CD14-positive monocyte (primary cell): ENCODE measurements around the gene CCDC178. TPM values are rescaled to one million over a fixed set of nuclear protein-coding genes. Genes with fewer than 3 reads are reported as not detected.

Experiments
- DNase-seq, 3 donors: peaks; one replicate each; pipeline ENCODE4 v3.0.0-alpha.2; 2011 to 2022
- H2AFZ ChIP-seq: 2 replicates; pipeline ENCODE4 v1.6.0; 2012; ENCODE audit warnings: mild to moderate bottlenecking, low read depth, low read length, inconsistent platforms; ENCODE audit not compliant: insufficient read depth, poor library complexity, severe bottlenecking
- H3K27ac ChIP-seq, 2 donors: 1 replicate in 1 of 2; 2 replicates in 1 of 2; pipeline ENCODE4 v1.5.1; 2012 to 2013; ENCODE audit warnings: low read length in 2 of 2, control low read depth in 1 of 2, inconsistent platforms in 1 of 2, low read depth in 1 of 2, mild to moderate bottlenecking in 1 of 2
- H3K27me3 ChIP-seq, 2 donors: one replicate each; pipeline versions ENCODE4 v1.6.0 to v1.6.1; 2011 to 2013; ENCODE audit warnings: low read length in 2 of 2; ENCODE audit not compliant: control insufficient read depth in 2 of 2, insufficient read depth in 2 of 2
- H3K36me3 ChIP-seq, 2 donors: replicated peaks in 1 of 2; 1 replicate in 1 of 2; 2 replicates in 1 of 2; pipeline versions ENCODE4 v1.5.1 to v1.6.1; 2012 to 2013; ENCODE audit warnings: low read length in 2 of 2, control low read depth in 1 of 2, inconsistent platforms in 1 of 2, mild to moderate bottlenecking in 1 of 2; ENCODE audit not compliant: insufficient read depth in 2 of 2, control insufficient read depth in 1 of 2
- H3K4me1 ChIP-seq, 2 donors: 1 replicate in 1 of 2; 2 replicates in 1 of 2; pipeline versions ENCODE4 v1.5.1 to v1.6.1; 2012 to 2013; ENCODE audit warnings: low read length in 2 of 2, control low read depth in 1 of 2, inconsistent platforms in 1 of 2, mild to moderate bottlenecking in 1 of 2, moderate library complexity in 1 of 2; ENCODE audit not compliant: insufficient read depth in 2 of 2, control insufficient read depth in 1 of 2
- H3K4me2 ChIP-seq: replicated peaks from 2 replicates; pipeline ENCODE3; 2012; ENCODE audit warnings: low read length, moderate library complexity, mild to moderate bottlenecking; ENCODE audit not compliant: poor library complexity, severe bottlenecking; ENCODE audit errors: extremely low read depth
- H3K4me3 ChIP-seq, 3 experiments: fragments of 200-600 bp in 1 of 3; sonication (generic) in 1 of 3; replicated peaks in 1 of 3; 1 replicate in 2 of 3; 2 replicates in 1 of 3; pipeline ENCODE4 v1.5.1; 2011 to 2013; ENCODE audit warnings: low read length in 3 of 3, mild to moderate bottlenecking in 3 of 3, control low read depth in 2 of 3, low read depth in 2 of 3, inconsistent platforms in 1 of 3, moderate library complexity in 1 of 3
- H3K79me2 ChIP-seq: 2 replicates; pipeline ENCODE4 v1.6.0; 2012; ENCODE audit warnings: mild to moderate bottlenecking, control low read depth, inconsistent platforms, low read length, moderate library complexity; ENCODE audit not compliant: insufficient read depth
- H3K9ac ChIP-seq: 2 replicates; pipeline ENCODE4 v1.6.0; 2017; ENCODE audit warnings: low read length, mild to moderate bottlenecking; ENCODE audit not compliant: insufficient read depth, poor library complexity, severe bottlenecking
- H3K9me3 ChIP-seq, 2 donors: replicated peaks in 1 of 2; 1 replicate in 1 of 2; 2 replicates in 1 of 2; pipeline versions ENCODE4 v1.5.1 to v1.6.1; 2012 to 2013; ENCODE audit warnings: low read length in 2 of 2, control low read depth in 1 of 2; ENCODE audit not compliant: control insufficient read depth in 1 of 2, insufficient read depth in 1 of 2
- H4K20me1 ChIP-seq: 2 replicates; pipeline ENCODE4 v1.6.0; 2012; ENCODE audit warnings: mild to moderate bottlenecking, low read length, control low read depth, moderate library complexity; ENCODE audit not compliant: insufficient read depth
- H3K27ac Mint-ChIP-seq, 7 donors: one replicate each; pipeline ENCODE4 v1.8.0; 2020; ENCODE audit warnings: mild to moderate bottlenecking in 7 of 7, mixed read lengths in 7 of 7, moderate library complexity in 6 of 7, inconsistent platforms in 2 of 7
- H3K27me3 Mint-ChIP-seq, 3 donors: one replicate each; pipeline ENCODE4 v1.8.0; 2021 to 2022; ENCODE audit warnings: low read depth in 3 of 3, mild to moderate bottlenecking in 3 of 3, mixed read lengths in 3 of 3, moderate library complexity in 3 of 3, inconsistent platforms in 1 of 3
- H3K36me3 Mint-ChIP-seq, 2 donors: one replicate each; pipeline ENCODE4 v1.8.0; 2020; ENCODE audit warnings: mixed read lengths in 2 of 2, inconsistent platforms in 1 of 2, mild to moderate bottlenecking in 1 of 2
- H3K4me1 Mint-ChIP-seq: one replicate; pipeline ENCODE4 v1.8.0; 2020; ENCODE audit warnings: mild to moderate bottlenecking, mixed read lengths
- H3K4me3 Mint-ChIP-seq, 2 donors: one replicate each; pipeline ENCODE4 v1.8.0; 2020; ENCODE audit warnings: mild to moderate bottlenecking in 2 of 2, mixed read lengths in 2 of 2, moderate library complexity in 1 of 2
- H3K9me3 Mint-ChIP-seq, 7 donors: one replicate each; pipeline ENCODE4 v1.8.0; 2020 to 2022; ENCODE audit warnings: mixed read lengths in 7 of 7, mild to moderate bottlenecking in 6 of 7, moderate library complexity in 6 of 7, inconsistent platforms in 2 of 7
- WGBS: methylation state at CpG from one replicate; pipeline ENCODE4 v1.1.5; 2013; ENCODE audit warnings: missing lambda C conversion rate; ENCODE audit not compliant: insufficient coverage; 5-methylcytosine and 5-hydroxymethylcytosine counted together
- intact Hi-C, 2 donors: fragments of 100-400 bp; cut with micrococcal nuclease; formaldehyde crosslinking; loops; one replicate each; pipeline versions ENCODE4 v1.15.0 to v1.15.1; 2023
- polyA plus RNA-seq, 3 donors: library from polyadenylated mRNA; depleted of rRNA in 1 of 3; unstranded in 2 of 3; stranded (reverse) in 1 of 3; fragments of 300-500 nt in 2 of 3; fragments of >200 nt in 1 of 3; fragmentation: Illumina TruSeq in 2 of 3; gene quantifications; 1 replicate in 2 of 3; 2 replicates in 1 of 3; pipeline ENCODE4 v1.2.3, GENCODE V29; 2012 to 2021
- TF ChIP-seq, protein P1 (sequence below): fragments of 200-600 bp; IDR thresholded peaks from one replicate; pipeline ENCODE4 v1.8.0; 2022; ENCODE audit warnings: antibody characterized with exemption, mild to moderate bottlenecking

Gene CCDC178
- polyA plus RNA-seq, 3 donors: not detected

DNA sequence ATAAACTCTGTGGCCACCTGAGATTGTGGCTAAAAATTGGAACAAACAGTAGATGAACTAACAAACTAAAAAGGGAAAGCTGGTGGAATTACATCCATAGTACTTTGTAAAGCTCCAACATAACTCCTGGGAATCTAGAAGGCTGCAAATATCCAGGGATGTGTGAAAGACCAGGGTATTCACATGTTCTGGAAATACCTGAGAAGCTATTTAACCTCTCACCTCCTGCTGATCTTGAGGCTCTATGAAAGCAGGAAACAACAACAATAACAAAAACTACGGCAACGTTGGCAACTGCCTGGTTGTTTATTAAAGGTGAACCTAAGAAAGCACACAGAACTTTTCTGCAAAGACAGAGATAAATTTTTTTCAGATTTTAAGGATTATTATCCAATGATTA is 171.3 kb downstream of the CCDC178 start:
- Histone ChIP-seq H3K27me3 (no peaks in the 10 kb centered on the region), H4K20me1 (no peaks in the 10 kb centered on the region), H3K4me2 (no peak overlapping the region), H3K27ac (no peak overlapping the region), H3K4me1 (no peaks in the 10 kb centered on the region), H3K4me3 (no peak overlapping the region), H3K9me3 (no peaks in the 10 kb centered on the region), H3K36me3 (no peaks in the 10 kb centered on the region), H3K9ac (no peak overlapping the region), H2AFZ (no peak overlapping the region), H3K79me2 (no peaks in the 10 kb centered on the region)
- Mint-ChIP-seq H3K27ac (no peak overlapping the region), H3K4me3 (no peak overlapping the region), H3K9me3 (peaks cover 0 to 2% (median 0%) of the 10 kb centered on the region in 7 donors), H3K27me3 (peaks cover 0 to 1% (median 0%) of the 10 kb centered on the region in 3 donors), H3K4me1 (no peaks in the 10 kb centered on the region), H3K36me3 (no peaks in the 10 kb centered on the region)
- no CpG with 5 or more reads among the region's 2 CpGs for WGBS
- TF ChIP-seq, protein P1, sequence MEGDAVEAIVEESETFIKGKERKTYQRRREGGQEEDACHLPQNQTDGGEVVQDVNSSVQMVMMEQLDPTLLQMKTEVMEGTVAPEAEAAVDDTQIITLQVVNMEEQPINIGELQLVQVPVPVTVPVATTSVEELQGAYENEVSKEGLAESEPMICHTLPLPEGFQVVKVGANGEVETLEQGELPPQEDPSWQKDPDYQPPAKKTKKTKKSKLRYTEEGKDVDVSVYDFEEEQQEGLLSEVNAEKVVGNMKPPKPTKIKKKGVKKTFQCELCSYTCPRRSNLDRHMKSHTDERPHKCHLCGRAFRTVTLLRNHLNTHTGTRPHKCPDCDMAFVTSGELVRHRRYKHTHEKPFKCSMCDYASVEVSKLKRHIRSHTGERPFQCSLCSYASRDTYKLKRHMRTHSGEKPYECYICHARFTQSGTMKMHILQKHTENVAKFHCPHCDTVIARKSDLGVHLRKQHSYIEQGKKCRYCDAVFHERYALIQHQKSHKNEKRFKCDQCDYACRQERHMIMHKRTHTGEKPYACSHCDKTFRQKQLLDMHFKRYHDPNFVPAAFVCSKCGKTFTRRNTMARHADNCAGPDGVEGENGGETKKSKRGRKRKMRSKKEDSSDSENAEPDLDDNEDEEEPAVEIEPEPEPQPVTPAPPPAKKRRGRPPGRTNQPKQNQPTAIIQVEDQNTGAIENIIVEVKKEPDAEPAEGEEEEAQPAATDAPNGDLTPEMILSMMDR: no peak
- intact Hi-C loops: no loop called here
- DNase-seq: no peak

DNA sequence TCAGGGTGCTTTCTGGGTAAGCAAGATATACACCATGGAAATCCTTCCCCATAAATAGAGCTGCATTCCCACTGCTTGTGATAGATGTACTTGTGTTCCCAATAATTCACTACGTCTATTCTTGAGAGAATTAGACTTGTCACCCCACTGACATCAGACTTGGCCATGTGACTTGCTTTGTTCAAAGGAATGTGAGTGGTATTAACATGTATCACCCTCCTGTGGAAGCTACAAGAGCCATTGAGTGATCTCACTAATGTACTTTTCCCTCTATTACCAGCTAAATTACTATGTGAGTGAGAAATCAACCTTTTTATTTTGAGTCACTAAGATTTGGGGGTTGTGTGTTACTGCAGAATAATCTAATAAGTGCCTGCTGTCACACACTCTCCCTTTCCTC is 176.0 kb downstream of the CCDC178 start:
- TF ChIP-seq, protein P1: no peak
- Histone ChIP-seq H3K9ac (no peak overlapping the region), H3K27ac (no peak overlapping the region), H3K4me3 (no peak overlapping the region), H2AFZ (no peak overlapping the region), H3K27me3 (no peaks in the 10 kb centered on the region), H3K36me3 (no peaks in the 10 kb centered on the region), H3K4me1 (no peaks in the 10 kb centered on the region), H3K4me2 (no peak overlapping the region), H3K9me3 (no peaks in the 10 kb centered on the region), H4K20me1 (no peaks in the 10 kb centered on the region), H3K79me2 (no peaks in the 10 kb centered on the region)
- WGBS: no CpG with 5 or more reads among the region's 1 CpG
- Mint-ChIP-seq H3K4me3 (no peak overlapping the region), H3K36me3 (no peaks in the 10 kb centered on the region), H3K27me3 (no peaks in the 10 kb centered on the region), H3K4me1 (no peaks in the 10 kb centered on the region), H3K9me3 (no peaks in the 10 kb centered on the region), H3K27ac (no peak overlapping the region)
- DNase-seq: no peak
- intact Hi-C loops: no loop called here
